Sigmoid colon (tissue), 7 donors: Measurements from ENCODE around the gene SCTR. TPM values are rescaled to one million over a fixed set of nuclear protein-coding genes. Genes with fewer than 3 reads are reported as not detected.

ENCODE experiments used
- DNase-seq: peaks from one replicate; pipeline ENCODE4 v3.0.0-alpha.2; 2019
- H3K27ac ChIP-seq, 4 donors: fragments of 200-600 bp; sonication (generic); one replicate each; pipeline ENCODE4 v1.5.1; 2016 to 2019; ENCODE audit warnings: mild to moderate bottlenecking in 1 of 4
- H3K27me3 ChIP-seq, 3 donors: fragments of 200-600 bp; sonication (generic); one replicate each; pipeline ENCODE4 v1.5.1; 2019; ENCODE audit warnings: mild to moderate bottlenecking in 1 of 3
- H3K36me3 ChIP-seq, 4 donors: fragments of 200-600 bp; sonication (generic); one replicate each; pipeline ENCODE4 v1.5.1; 2016 to 2019
- H3K4me1 ChIP-seq, 4 donors: fragments of 200-600 bp; sonication (generic); one replicate each; pipeline ENCODE4 v1.5.1; 2017 to 2019
- H3K4me3 ChIP-seq, 4 donors: fragments of 200-600 bp; sonication (generic); one replicate each; pipeline ENCODE4 v1.5.1; 2017 to 2019; ENCODE audit warnings: mild to moderate bottlenecking in 2 of 4, moderate library complexity in 1 of 4
- H3K9me3 ChIP-seq, 4 donors: fragments of 200-600 bp in 3 of 4; sonication (generic) in 3 of 4; one replicate each; pipeline versions ENCODE4 v1.5.1 to v1.6.1; 2013 to 2019
- CTCF ChIP-seq, 4 experiments: fragments of 450-650 bp in 3 of 4; fragments of 200-600 bp in 1 of 4; IDR thresholded peaks; one replicate each; pipeline ENCODE4 v1.5.1; 2016 to 2019; ENCODE audit warnings: antibody characterized with exemption in 4 of 4, mild to moderate bottlenecking in 3 of 4, moderate library complexity in 2 of 4
- EP300 ChIP-seq, 4 donors: sonication (generic); formaldehyde crosslinking; IDR thresholded peaks; one replicate each; pipeline ENCODE4 v1.6.1; 2017; ENCODE audit warnings: antibody characterized with exemption in 4 of 4
- POLR2A ChIP-seq, 2 donors: fragments of 450-650 bp; IDR thresholded peaks; one replicate each; pipeline ENCODE4 v1.6.1; 2016; ENCODE audit warnings: antibody characterized with exemption in 2 of 2, mild to moderate bottlenecking in 2 of 2, moderate library complexity in 2 of 2
- POLR2AphosphoS5 ChIP-seq, 4 donors: sonication (generic); formaldehyde crosslinking; IDR thresholded peaks; one replicate each; pipeline ENCODE4 v1.6.1; 2017; ENCODE audit warnings: antibody characterized with exemption in 4 of 4
- WGBS, 2 donors: extraction: QIAGEN DNeasy Blood & Tissue Kit; methylation state at CpG; one replicate each; pipeline ENCODE4 v1.1.7; 2013; 5-methylcytosine and 5-hydroxymethylcytosine counted together
- intact Hi-C: fragments of 100-400 bp; cut with DNase I; formaldehyde crosslinking; loops from one replicate; pipeline ENCODE4 v1.15.1; 2023
- polyA plus RNA-seq, 3 donors: library from polyadenylated mRNA; stranded (reverse); fragments of 200-250 nt; gene quantifications; one replicate each; pipeline ENCODE4 v1.2.3, GENCODE V29; 2013
- total RNA-seq, 4 donors: library from RNA; depleted of rRNA; stranded (reverse); fragments of >200 nt; gene quantifications; one replicate each; pipeline ENCODE4 v1.1.0, GENCODE V29; 2016
- donor health status: healthy with polysubstance abuse.
- donor health status: Bipolar disorder and iron deficiency.
- donor health status: healthy.

Gene SCTR
- total and polyA plus RNA-seq, 7 donors = 0.16 TPM; not detected in 6

GRCh38 chr2:119531292-119531691 is 7.0 kb upstream of the SCTR start:
- no peak overlapping the region for H3K27ac ChIP-seq
- 53 to 60% methylated on average over 3 of the region's 3 CpGs for WGBS, 2 donors
- H3K4me3 ChIP-seq = no peak overlapping the region
- intact Hi-C loops = no loop called here
- TF ChIP-seq POLR2AphosphoS5 (IDR thresholded peaks at IDR 0.05) = no peak
- no peak for TF ChIP-seq CTCF (IDR thresholded peaks at IDR 0.05)
- TF ChIP-seq EP300 (IDR thresholded peaks at IDR 0.05) = no peak
- no peak for TF ChIP-seq POLR2A (IDR thresholded peaks at IDR 0.05)
- H3K4me1 ChIP-seq = no peaks in the 10 kb centered on the region
- no peaks in the 10 kb centered on the region for H3K27me3 ChIP-seq
- no peaks in the 10 kb centered on the region for H3K36me3 ChIP-seq
- peaks cover 0 to 12% (median 4%) of the 10 kb centered on the region in 4 donors for H3K9me3 ChIP-seq
- no peak for DNase-seq

DNA sequence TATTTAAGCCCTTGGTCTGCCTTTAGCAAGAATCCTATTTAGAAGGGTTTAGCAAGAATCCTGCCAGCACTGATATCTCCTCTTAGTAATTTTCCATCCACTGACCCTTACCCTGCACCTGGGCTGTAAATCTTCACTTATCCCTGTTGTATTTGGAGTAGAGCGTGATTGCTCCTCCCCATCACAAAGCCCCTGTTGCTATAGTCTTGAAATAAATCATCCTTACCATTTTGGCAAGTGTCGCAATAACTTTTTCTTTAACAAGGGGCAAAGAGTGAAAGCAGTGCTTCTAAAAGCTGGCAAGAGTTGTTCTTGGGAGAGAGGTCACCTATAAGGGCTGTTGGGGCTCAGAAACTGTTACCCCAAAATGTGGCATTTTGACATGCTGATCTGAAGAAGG is 3.7 kb upstream of the SCTR start:
- 82% methylated on average over 2 of the region's 2 CpGs for WGBS, 2 donors
- Histone ChIP-seq H3K9me3 (peaks cover 0 to 1% (median under 1%) of the 10 kb centered on the region in 4 donors), H3K4me1 (peaks cover 0 to 12% (median 9%) of the 10 kb centered on the region in 4 donors), H3K27ac (no peak overlapping the region), H3K4me3 (no peak overlapping the region), H3K27me3 (peaks cover 11 to 21% (median 15%) of the 10 kb centered on the region in 3 donors), H3K36me3 (no peaks in the 10 kb centered on the region)
- intact Hi-C loops = no loop called here
- TF ChIP-seq POLR2A (IDR thresholded peaks at IDR 0.05) (no peak), POLR2AphosphoS5 (IDR thresholded peaks at IDR 0.05) (no peak), EP300 (IDR thresholded peaks at IDR 0.05) (no peak), CTCF (IDR thresholded peaks at IDR 0.05) (no peak)
- DNase-seq = no peak

DNA sequence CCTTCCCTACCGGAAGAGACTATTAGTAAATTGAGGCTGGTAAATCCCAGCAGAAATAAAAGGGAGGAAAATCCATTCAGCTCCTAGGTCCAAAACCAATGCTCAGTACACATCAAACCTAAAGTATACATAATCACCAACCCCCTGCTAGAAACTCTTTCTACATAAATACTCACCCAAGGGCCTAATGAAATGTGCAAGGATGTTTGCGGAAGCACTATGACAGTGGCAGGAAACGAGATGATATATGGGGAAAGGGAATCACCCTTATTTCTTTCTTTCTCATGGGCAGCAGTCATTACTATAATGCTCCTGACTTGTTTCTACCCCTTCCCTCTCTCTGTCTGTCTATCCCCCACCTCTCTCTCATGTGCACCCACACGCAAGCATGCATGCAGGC is 1.3 kb upstream of the SCTR start:
- Histone ChIP-seq H3K36me3 (no peaks in the 10 kb centered on the region), H3K27ac (no peak overlapping the region), H3K27me3 (peaks cover 15 to 33% (median 19%) of the 10 kb centered on the region in 3 donors), H3K9me3 (no peaks in the 10 kb centered on the region), H3K4me1 (peaks cover 0 to 25% (median 17%) of the 10 kb centered on the region in 4 donors), H3K4me3 (no peak overlapping the region)
- TF ChIP-seq EP300 (IDR thresholded peaks at IDR 0.05) (no peak), CTCF (IDR thresholded peaks at IDR 0.05) (no peak), POLR2AphosphoS5 (IDR thresholded peaks at IDR 0.05) (no peak), POLR2A (IDR thresholded peaks at IDR 0.05) (no peak)
- DNase-seq = no peak
- intact Hi-C loops = no loop called here
- WGBS, 2 donors = 61 to 78% methylated on average over 4 of the region's 4 CpGs

- TF ChIP-seq EP300 (IDR thresholded peaks at IDR 0.05) = no peak
- TF ChIP-seq POLR2AphosphoS5 (IDR thresholded peaks at IDR 0.05) = no peak
- no peak for TF ChIP-seq CTCF (IDR thresholded peaks at IDR 0.05)
- no peak for TF ChIP-seq POLR2A (IDR thresholded peaks at IDR 0.05)
- Histone ChIP-seq H3K9me3 (no peaks in the 10 kb centered on the region), H3K27me3 (peaks cover 15 to 33% (median 19%) of the 10 kb centered on the region in 3 donors), H3K4me3 (no peak overlapping the region), H3K36me3 (no peaks in the 10 kb centered on the region), H3K4me1 (peaks cover 0 to 25% (median 17%) of the 10 kb centered on the region in 4 donors), H3K27ac (no peak overlapping the region)
- no peak for DNase-seq
- intact Hi-C loops = no loop called here
- WGBS, 2 donors = 11 to 15% methylated on average over 21 of the region's 21 CpGs
These were observed 816 bp downstream of the SCTR start for GRCh38 chr2:119523383-119523951.

GRCh38 chr2:119522671-119523070 is 1.6 kb downstream of the SCTR start:
- H3K4me3 ChIP-seq = no peak overlapping the region
- DNase-seq = no peak
- no peaks in the 10 kb centered on the region for H3K36me3 ChIP-seq
- H3K27me3 ChIP-seq = peaks cover 15 to 33% (median 19%) of the 10 kb centered on the region in 3 donors
- H3K27ac ChIP-seq = no peak overlapping the region
- intact Hi-C loops = no loop called here
- TF ChIP-seq POLR2A (IDR thresholded peaks at IDR 0.05) (no peak), POLR2AphosphoS5 (IDR thresholded peaks at IDR 0.05) (no peak), EP300 (IDR thresholded peaks at IDR 0.05) (no peak), CTCF (IDR thresholded peaks at IDR 0.05) (no peak)
- H3K9me3 ChIP-seq = no peaks in the 10 kb centered on the region
- WGBS, 2 donors = 37 to 63% methylated on average over 6 of the region's 6 CpGs
- H3K4me1 ChIP-seq = peaks cover 0 to 25% (median 17%) of the 10 kb centered on the region in 4 donors
